ENCODE data around the gene KNL1. TPM values are rescaled to one million over a fixed set of nuclear protein-coding genes. Genes with fewer than 3 reads are reported as not detected.

Gene KNL1
- total and polyA plus RNA-seq, 10 of the 15 experiments (the other 5 are each of a cell fraction or from before 2014, with no cell fraction given) = 10.9 to 55.5 (median 28.4) TPM

DNA sequence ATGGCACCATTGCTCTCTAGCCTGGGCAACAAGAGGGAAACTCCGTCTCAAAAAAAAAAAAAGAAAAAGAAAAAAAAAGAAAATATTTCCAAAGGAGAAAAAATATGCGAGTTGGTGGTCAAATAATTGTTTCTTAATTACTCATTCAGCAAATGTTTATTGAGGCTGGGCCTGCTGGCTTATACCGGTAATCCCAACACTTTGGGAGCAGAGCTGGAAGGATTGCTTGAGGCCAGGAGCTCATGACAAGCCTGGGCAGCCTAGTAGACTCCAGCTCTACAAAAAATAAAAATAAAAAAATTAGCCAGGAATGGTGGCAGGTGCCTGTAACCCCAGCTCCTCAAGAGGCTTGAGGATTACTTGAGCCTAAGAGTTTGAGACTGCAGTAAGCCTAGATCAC, 4.1 kb downstream of the KNL1 start (continued):
- TF ChIP-seq, protein P1, sequence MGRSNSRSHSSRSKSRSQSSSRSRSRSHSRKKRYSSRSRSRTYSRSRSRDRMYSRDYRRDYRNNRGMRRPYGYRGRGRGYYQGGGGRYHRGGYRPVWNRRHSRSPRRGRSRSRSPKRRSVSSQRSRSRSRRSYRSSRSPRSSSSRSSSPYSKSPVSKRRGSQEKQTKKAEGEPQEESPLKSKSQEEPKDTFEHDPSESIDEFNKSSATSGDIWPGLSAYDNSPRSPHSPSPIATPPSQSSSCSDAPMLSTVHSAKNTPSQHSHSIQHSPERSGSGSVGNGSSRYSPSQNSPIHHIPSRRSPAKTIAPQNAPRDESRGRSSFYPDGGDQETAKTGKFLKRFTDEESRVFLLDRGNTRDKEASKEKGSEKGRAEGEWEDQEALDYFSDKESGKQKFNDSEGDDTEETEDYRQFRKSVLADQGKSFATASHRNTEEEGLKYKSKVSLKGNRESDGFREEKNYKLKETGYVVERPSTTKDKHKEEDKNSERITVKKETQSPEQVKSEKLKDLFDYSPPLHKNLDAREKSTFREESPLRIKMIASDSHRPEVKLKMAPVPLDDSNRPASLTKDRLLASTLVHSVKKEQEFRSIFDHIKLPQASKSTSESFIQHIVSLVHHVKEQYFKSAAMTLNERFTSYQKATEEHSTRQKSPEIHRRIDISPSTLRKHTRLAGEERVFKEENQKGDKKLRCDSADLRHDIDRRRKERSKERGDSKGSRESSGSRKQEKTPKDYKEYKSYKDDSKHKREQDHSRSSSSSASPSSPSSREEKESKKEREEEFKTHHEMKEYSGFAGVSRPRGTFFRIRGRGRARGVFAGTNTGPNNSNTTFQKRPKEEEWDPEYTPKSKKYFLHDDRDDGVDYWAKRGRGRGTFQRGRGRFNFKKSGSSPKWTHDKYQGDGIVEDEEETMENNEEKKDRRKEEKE (IDR thresholded peaks at IDR 0.05) = no peak
- TF ChIP-seq, protein P2, sequence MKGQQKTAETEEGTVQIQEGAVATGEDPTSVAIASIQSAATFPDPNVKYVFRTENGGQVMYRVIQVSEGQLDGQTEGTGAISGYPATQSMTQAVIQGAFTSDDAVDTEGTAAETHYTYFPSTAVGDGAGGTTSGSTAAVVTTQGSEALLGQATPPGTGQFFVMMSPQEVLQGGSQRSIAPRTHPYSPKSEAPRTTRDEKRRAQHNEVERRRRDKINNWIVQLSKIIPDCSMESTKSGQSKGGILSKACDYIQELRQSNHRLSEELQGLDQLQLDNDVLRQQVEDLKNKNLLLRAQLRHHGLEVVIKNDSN (IDR thresholded peaks at IDR 0.05; ENCODE audit: borderline replicate concordance, extremely low read length, insufficient read depth, low read depth, low read length) = no peak
- no peak for TF ChIP-seq WRNIP1 (IDR thresholded peaks at IDR 0.05; ENCODE audit: borderline replicate concordance, low read depth, low read length)
- no peak for TF ChIP-seq SIN3A (IDR thresholded peaks at IDR 0.05; ENCODE audit: low read depth, low read length)

DNA sequence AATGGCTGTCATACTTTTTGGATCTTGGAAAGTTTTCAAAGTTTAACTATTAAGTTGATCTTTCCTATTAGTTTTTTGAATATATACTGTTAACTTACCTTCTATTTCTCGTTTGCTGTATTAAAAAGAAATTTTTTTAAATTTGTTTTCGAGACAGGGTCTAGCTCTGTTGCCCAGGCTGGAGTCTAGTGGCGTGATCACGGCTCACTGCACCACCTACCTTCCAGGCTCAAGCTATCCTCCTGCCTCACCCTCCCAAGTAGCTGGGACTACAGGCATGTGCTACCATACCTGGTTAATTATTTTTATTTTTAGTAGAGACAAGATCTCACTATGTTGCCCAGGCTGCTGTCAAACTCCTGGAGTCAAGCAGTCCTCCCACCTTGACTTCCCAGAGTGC, 4.6 kb downstream of the KNL1 start:
- CTCF ChIA-PET = interaction anchor here (0.7 to 6.7 kb wide), 10 partner anchors 9 to 295 kb away, joined by 3 to 50 read pairs (median 3); partner anchors contain the start of gene VPS18
- H3K79me2 ChIP-seq (ENCODE audit: control insufficient read depth, insufficient read depth, low read length) = peaks cover 63% of the 10 kb centered on the region
- TF ChIP-seq, protein P3, sequence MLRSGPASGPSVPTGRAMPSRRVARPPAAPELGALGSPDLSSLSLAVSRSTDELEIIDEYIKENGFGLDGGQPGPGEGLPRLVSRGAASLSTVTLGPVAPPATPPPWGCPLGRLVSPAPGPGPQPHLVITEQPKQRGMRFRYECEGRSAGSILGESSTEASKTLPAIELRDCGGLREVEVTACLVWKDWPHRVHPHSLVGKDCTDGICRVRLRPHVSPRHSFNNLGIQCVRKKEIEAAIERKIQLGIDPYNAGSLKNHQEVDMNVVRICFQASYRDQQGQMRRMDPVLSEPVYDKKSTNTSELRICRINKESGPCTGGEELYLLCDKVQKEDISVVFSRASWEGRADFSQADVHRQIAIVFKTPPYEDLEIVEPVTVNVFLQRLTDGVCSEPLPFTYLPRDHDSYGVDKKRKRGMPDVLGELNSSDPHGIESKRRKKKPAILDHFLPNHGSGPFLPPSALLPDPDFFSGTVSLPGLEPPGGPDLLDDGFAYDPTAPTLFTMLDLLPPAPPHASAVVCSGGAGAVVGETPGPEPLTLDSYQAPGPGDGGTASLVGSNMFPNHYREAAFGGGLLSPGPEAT (IDR thresholded peaks at IDR 0.05; ENCODE audit: low read depth) = no peak
- TF ChIP-seq, protein P4, sequence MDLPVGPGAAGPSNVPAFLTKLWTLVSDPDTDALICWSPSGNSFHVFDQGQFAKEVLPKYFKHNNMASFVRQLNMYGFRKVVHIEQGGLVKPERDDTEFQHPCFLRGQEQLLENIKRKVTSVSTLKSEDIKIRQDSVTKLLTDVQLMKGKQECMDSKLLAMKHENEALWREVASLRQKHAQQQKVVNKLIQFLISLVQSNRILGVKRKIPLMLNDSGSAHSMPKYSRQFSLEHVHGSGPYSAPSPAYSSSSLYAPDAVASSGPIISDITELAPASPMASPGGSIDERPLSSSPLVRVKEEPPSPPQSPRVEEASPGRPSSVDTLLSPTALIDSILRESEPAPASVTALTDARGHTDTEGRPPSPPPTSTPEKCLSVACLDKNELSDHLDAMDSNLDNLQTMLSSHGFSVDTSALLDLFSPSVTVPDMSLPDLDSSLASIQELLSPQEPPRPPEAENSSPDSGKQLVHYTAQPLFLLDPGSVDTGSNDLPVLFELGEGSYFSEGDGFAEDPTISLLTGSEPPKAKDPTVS (IDR thresholded peaks at IDR 0.05; ENCODE audit: low read depth, low read length) = no peak
- TF ChIP-seq, protein P5, sequence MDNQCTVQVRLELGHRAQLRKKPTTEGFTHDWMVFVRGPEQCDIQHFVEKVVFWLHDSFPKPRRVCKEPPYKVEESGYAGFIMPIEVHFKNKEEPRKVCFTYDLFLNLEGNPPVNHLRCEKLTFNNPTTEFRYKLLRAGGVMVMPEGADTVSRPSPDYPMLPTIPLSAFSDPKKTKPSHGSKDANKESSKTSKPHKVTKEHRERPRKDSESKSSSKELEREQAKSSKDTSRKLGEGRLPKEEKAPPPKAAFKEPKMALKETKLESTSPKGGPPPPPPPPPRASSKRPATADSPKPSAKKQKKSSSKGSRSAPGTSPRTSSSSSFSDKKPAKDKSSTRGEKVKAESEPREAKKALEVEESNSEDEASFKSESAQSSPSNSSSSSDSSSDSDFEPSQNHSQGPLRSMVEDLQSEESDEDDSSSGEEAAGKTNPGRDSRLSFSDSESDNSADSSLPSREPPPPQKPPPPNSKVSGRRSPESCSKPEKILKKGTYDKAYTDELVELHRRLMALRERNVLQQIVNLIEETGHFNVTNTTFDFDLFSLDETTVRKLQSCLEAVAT (IDR thresholded peaks at IDR 0.05) = no peak
- TF ChIP-seq RAD21 (IDR thresholded peaks at IDR 0.05; ENCODE audit: insufficient read depth, low read depth, low read length) = no peak
- TF ChIP-seq TAF1 (IDR thresholded peaks at IDR 0.05; ENCODE audit: borderline replicate concordance, low read depth, low read length) = no peak
- TF ChIP-seq CBX5 (IDR thresholded peaks at IDR 0.05; ENCODE audit: low read depth) = no peak
- TF ChIP-seq RB1 (IDR thresholded peaks at IDR 0.05; ENCODE audit: borderline replicate concordance) = no peak

More for the DNA sequence above, 4.6 kb downstream of the KNL1 start:
- H3K36me3 ChIP-seq (ENCODE audit: control insufficient read depth in 2 of 2, insufficient read depth in 2 of 2, low read length in 1 of 2) = peaks cover 0 to 1% of the 10 kb centered on the region in 2 experiments; a peak in 3 of 4 replicates
- ChIA-PET POLR2A (interaction anchor here (0.5 to 1.0 kb wide), 6 partner anchors 9 to 134 kb away, joined by 3 to 6 read pairs (median 4); partner anchors contain the start of gene RPUSD2), RAD21 (ENCODE audit: unreplicated experiment) (interaction anchor here (0.7 to 2.1 kb wide), 3 partner anchors 9 to 49 kb away, joined by 3 to 10 read pairs (median 5); no protein-coding TSS in a partner anchor), SMC1A (ENCODE audit: uncharacterized antibody, unreplicated experiment) (interaction anchor here (0.6 to 2.0 kb wide), 11 partner anchors 9 to 158 kb away, joined by 3 to 12 read pairs (median 4); partner anchors contain the start of gene CCDC32)
- H3K9ac ChIP-seq (ENCODE audit: control insufficient read depth, insufficient read depth, low read length) = no peak overlapping the region
- no peaks in the 10 kb centered on the region; the same call in 2 of the 3 replicates for H3K9me3 ChIP-seq (replicated peaks; ENCODE audit: control insufficient read depth, insufficient read depth, low read length)
- H3K4me1 ChIP-seq (ENCODE audit: control insufficient read depth, insufficient read depth, low read length) = no peaks in the 10 kb centered on the region; the same call in 1 of the 2 replicates
- DNase-seq (ENCODE audit: low read depth, low spot score) = no peak
- in situ Hi-C loops (cut with MboI) (no loop called here), intact Hi-C loops (cut with micrococcal nuclease; ENCODE audit: unreplicated experiment) (loop anchor here (10.0 kb wide), 2 partner anchors 154 to 276 kb away; partner anchors contain the start of genes BAHD1 and RHOV)
- WGBS (ENCODE audit: insufficient coverage, insufficient replicate concordance, low lambda C conversion rate, missing lambda C conversion rate) = 97% methylated on average over 4 of the region's 4 CpGs
- H3K27ac ChIP-seq (ENCODE audit: control insufficient read depth, insufficient read depth) = no peak overlapping the region
- no peaks in the 10 kb centered on the region for H4K20me1 ChIP-seq (ENCODE audit: control insufficient read depth, insufficient read depth)
- H3K4me2 ChIP-seq (ENCODE audit: control insufficient read depth, insufficient read depth) = no peak overlapping the region
- BruUV-seq (replicated peaks) = no TSS peak
- no peak for ATAC-seq
- H3K4me3 ChIP-seq = no peak overlapping the region
- no peak for FAIRE-seq
- H2AFZ ChIP-seq (ENCODE audit: control insufficient read depth, low read depth, low read length) = no peak overlapping the region
- H3K27me3 ChIP-seq (replicated peaks in 1 of 2; ENCODE audit: control insufficient read depth in 2 of 2, insufficient read depth in 2 of 2, low read length in 1 of 2) = no peaks in the 10 kb centered on the region

Measured in GM12878 (cell line).